HG03342 (cell line): ENCODE results near the gene HPS5.
"Not testable (repeated sequence)": the region's sequence is repeated elsewhere in the genome, so short reads cannot be mapped to it uniquely, and the experiment has no call there.

ENCODE experiments used
- ATAC-seq: cut with Tn5 transposase; IDR thresholded peaks from one replicate; pipeline ENCODE4 v1.9.1; 2021; ENCODE audit warnings: mild to moderate bottlenecking, moderate library complexity; ENCODE audit not compliant: unreplicated experiment

HPS5 gene

GRCh38 chr11:18321969-18322711, at the start of gene HPS5, which contains the start of gene GTF2H1:
Gene HPS5 (minus strand): TSS chr11:18322140. CDS start chr11:18317858, 4,282 bp downstream.
Gene GTF2H1 (plus strand): TSS chr11:18322567. CDS start chr11:18333075, 10,508 bp downstream.
- peak; percentile 83 for ATAC-seq

GRCh38 chr11:18371279-18371678, 49.3 kb upstream of the HPS5 start:
- no peak for ATAC-seq

- no peak for ATAC-seq
These were observed 47.5 kb upstream of the HPS5 start for GRCh38 chr11:18369398-18369797.

- no peak for ATAC-seq
These were observed 46.3 kb upstream of the HPS5 start for GRCh38 chr11:18368221-18368620.

GRCh38 chr11:18367431-18367830, 45.5 kb upstream of the HPS5 start:
- ATAC-seq, result no peak

GRCh38 chr11:18366286-18366685, 44.3 kb upstream of the HPS5 start:
- no peak for ATAC-seq

GRCh38 chr11:18365741-18366140, 43.8 kb upstream of the HPS5 start:
- ATAC-seq, result no peak

- ATAC-seq, result no peak
These were observed 42.6 kb upstream of the HPS5 start for GRCh38 chr11:18364495-18365073.

- ATAC-seq, result no peak
These were observed 39.2 kb upstream of the HPS5 start for GRCh38 chr11:18361154-18361553.

GRCh38 chr11:18358646-18359045, 36.7 kb upstream of the HPS5 start:
- no peak for ATAC-seq

GRCh38 chr11:18352581-18352980, 30.6 kb upstream of the HPS5 start:
- ATAC-seq, result no peak

GRCh38 chr11:18347471-18348125, 25.7 kb upstream of the HPS5 start:
- ATAC-seq, result no peak

- ATAC-seq, result no peak
These were observed 11.0 kb upstream of the HPS5 start for GRCh38 chr11:18332891-18333290.

GRCh38 chr11:18332302-18332701, 10.4 kb upstream of the HPS5 start:
- no peak for ATAC-seq

GRCh38 chr11:18330921-18331320, 9.0 kb upstream of the HPS5 start:
- ATAC-seq, result no peak

GRCh38 chr11:18329196-18329870, 7.4 kb upstream of the HPS5 start:
- ATAC-seq, result peak; percentile 76

- no peak for ATAC-seq
These were observed 2.4 kb upstream of the HPS5 start for GRCh38 chr11:18324381-18324780.

GRCh38 chr11:18323881-18324280, 1.9 kb upstream of the HPS5 start:
- ATAC-seq, result not testable (repeated sequence)

GRCh38 chr11:18322818-18323570, 1.1 kb upstream of the HPS5 start:
- no peak for ATAC-seq

GRCh38 chr11:18321578-18321968, 367 bp downstream of the HPS5 start:
- peak; percentile 3 for ATAC-seq

- no peak for ATAC-seq
These were observed 1.3 kb downstream of the HPS5 start for GRCh38 chr11:18320617-18321016.
